GM19372 (cell line): Measurements from ENCODE around the gene SPACA9.

ENCODE experiments used
- ATAC-seq: cut with Tn5 transposase; IDR thresholded peaks from one replicate; pipeline ENCODE4 v1.9.1; 2021; ENCODE audit warnings: mild to moderate bottlenecking, low read depth, moderate library complexity; ENCODE audit not compliant: unreplicated experiment

Gene SPACA9

DNA sequence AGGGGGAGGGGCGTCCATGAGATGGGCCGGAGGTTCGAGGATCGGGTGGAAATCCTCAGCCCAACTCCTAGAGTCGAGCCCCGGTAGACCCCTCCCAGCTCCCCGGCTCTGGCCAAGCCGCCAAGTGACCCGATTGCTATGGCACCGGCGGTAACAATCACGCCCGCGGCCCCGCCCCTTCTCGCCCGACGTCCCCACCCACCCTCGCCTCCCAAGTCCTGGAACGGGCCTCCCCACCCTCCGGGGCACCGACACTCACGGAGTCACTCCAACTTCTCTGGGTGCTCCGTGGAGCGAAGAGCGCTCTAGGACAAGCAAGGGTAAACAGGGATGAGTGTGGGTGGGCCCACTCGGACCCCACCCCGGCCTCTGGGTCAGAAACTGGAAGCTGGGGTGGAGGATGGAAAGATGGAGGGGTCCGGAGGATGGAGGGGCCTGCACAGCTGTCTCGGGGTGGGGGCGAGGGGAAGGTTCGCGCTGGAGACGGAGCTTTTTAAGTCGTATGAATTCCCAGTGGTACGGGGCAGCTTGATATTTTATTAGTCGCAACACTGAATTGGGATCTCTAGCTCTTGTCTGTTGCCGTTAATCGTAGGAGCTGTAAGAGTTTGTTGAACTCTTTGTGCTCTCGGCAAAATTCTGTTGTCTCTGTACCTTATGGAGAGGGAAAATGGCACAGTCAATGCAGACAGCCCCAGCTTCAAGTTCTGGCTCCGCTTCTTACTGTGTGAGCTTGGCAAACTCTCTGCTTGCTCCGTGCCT lies at the start of gene SPACA9:
Gene SPACA9 (plus strand): TSS at position 204 of the 762 bp plus-strand sequence. CDS start 5,050 bp downstream, outside the sequence.
- ATAC-seq, result no peak

DNA sequence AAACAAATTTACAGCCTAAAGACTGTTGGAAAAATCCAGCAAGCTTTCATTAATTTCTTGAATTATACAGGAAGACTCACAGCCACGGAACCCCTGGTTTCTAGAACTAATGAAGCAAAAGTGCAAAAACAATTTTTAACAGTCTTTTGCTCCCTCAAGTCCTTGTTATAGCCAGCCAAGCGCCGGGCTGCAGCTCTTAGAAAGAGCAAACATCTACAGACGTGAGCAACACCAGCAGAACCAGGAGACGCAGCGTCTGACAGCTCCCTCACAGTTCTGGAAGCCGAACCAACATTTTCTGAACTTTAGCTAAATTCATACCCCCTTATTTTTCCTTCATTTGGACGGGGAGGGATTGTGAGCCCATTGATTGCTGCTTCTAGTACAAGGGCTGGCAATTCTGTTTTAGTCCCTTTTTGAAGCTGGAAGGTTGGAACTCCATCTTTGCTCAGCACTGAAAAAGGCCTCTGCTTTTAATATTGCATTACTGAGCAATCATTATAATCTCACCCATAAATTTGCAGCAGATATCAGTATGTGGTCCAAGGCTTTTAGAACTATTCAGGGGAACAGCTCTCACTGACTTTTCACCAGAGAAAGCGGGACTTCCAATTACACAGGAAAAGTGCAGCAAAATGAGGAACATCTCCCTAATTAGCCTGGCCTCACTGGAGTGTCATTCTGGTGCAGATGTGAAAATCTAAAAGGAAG lies 46.4 kb upstream of the SPACA9 start:
- no peak for ATAC-seq

GRCh38 chr9:132833550-132834121 lies 45.1 kb upstream of the SPACA9 start:
- ATAC-seq, result no peak

- no peak for ATAC-seq
Observed at GRCh38 chr9:132834343-132834742, 44.4 kb upstream of the SPACA9 start.

- no peak for ATAC-seq
Observed at GRCh38 chr9:132837501-132838286, 41.0 kb upstream of the SPACA9 start.

GRCh38 chr9:132838291-132838690 lies 40.4 kb upstream of the SPACA9 start:
- ATAC-seq, result no peak

DNA sequence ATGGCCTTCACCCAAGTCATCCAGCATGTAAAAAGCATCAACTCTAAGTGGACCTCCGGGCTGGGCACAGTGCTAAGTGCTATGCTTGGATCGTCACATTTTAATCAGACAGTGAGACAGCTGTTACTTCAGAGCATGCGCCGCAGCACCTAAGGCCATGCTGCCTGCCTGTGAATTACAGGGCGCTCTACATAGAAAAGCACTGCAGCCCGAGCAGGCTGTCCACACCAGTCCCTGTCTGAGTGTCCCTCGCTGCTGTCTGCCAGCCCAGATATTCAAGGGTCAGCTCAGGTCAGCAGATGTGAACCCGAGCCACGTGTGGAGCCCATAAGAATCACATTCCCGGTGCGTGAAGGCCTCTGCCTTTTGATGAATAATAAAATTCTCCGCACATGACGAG lies 37.7 kb upstream of the SPACA9 start:
- ATAC-seq, result no peak

DNA sequence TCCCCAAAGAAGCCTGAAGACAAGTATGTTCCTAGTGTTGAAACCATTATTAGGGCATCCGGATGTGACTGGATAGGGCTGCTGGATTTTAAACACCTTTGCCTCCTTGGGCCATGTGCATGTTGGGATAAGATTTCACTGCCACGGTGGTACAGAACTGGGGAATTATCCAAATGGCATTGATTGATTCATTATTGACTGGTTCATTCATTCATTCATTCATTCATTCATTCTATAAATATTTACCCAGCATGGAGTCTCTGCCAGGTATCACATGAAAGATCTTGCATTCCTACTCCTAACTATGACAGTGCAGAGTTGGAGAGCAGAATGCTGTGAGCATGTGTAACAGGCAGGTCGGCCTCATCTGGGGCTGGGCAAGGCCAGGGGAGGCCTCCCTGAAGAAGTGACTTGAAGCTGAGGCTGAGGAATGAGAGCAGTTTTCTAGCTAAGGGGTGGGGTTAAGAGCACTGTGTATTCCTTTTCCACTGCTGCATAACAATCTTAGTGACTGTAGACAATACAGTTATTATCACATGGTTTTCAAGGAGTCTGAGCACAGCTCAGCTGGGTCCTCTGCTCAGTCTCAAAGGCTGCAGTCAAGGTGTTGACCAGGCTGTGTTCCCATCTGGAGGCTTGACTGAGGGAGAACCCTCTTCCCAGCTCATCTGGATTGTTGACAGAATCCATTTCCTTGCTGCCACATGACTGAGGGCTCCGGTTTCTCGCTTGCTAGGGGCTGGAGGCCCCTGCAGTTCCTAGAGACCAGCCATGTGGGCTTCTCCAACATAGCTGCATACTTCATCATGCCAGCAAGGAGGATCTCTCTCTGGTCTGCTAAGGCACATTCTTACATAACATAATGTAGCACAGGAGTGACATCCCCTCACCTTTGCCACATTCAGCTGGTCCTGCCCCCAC lies 36.3 kb upstream of the SPACA9 start:
- no peak for ATAC-seq

GRCh38 chr9:132846109-132846917 lies 32.4 kb upstream of the SPACA9 start:
- ATAC-seq, result no peak

DNA sequence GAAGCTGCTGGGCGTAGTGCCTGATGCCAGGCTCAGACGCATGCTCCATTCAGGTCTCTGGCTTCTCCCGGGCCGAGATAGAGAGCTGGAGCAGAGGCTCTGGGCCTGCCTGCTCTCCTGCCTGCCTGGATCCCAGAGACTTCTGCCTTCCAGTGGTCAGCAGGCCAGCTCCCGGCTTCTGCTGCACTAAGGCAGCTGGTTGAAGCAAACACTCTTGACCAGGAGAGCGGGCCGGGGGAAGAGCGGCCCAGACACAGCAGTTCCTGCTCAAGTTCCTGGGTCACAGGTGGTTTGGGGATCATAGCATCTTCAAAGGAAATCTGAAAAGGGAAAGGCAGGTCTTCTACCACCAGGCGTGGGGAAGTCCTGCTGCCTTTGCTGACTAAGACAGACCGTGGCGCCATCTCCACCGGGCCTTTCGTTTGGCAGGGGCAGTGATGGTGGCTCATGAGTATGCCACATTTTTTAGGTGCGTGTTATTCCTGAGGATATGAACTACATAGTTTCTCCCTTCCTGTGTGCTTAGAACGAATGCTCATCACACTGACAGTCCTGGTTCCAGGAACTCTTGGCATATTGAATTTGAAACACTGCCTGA lies 31.7 kb upstream of the SPACA9 start:
- no peak for ATAC-seq

DNA sequence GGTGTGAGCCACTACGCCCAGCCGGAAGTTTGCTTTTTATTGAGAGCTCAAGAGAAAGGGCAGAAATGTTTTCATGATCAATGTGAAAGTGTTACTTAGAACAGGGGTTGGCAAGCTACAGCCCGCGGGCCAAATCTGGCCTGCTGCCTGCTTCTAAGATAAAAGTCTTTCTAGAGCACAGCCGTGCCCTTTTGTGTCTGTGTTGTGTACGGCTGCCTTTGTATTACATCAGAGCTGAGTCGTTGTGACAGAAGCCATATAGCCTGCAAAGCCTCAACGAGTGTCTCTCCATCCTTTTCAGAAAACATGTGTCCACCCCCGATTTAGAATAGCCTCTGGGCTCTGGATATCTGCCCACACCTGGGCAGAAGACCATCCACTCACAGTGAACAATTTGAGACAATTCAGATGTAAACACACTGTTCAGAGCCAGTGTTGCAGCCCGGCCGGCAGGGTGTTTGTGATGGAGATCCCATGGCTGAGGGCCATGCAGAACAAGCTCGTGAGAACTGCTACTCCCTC lies 29.5 kb upstream of the SPACA9 start:
- ATAC-seq, result no peak

DNA sequence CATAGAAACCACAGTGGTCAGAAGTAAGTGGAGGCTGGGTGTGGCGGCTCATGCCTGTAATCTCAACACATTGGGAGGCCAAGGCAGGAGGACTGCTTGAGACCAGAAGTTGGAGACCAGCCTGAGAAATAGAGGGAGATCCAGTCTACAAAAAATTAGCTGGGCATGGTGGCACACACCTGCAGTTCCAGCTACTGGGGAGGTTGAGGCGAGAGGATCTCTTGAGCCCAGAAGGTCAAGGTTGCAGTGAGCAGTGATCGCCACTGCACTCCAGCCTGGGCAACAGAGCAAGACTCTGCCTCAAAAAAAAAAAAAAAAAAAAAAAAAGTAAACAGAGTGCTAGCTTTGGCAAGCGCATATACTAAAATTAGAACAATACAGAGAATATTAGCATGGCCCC lies 25.2 kb upstream of the SPACA9 start:
- ATAC-seq, result no peak

GRCh38 chr9:132854832-132855231 lies 23.9 kb upstream of the SPACA9 start:
- no peak for ATAC-seq

GRCh38 chr9:132855904-132856303 lies 22.8 kb upstream of the SPACA9 start:
- ATAC-seq, result no peak

DNA sequence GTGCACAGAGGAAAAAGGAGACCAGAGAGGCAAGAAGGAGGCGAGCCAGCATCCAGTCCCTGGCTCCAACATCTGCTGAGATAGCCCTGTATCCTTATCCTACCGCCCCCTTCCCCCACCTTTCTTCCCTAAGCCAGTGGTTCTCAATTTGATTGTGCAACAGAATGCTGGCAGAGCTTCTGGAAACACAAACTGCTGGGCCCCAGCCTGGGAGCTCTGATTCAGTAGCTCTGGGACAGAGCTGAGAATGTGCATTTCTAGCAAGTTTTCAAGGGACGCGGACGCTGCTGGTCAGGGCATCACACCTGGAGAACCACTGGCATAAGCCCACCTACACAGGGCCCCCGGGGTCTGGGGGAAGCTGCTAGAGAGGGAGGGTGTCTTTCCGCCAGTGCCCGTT lies 21.7 kb upstream of the SPACA9 start:
- ATAC-seq, result no peak

GRCh38 chr9:132857616-132858342 lies 20.9 kb upstream of the SPACA9 start:
- ATAC-seq, result no peak

DNA sequence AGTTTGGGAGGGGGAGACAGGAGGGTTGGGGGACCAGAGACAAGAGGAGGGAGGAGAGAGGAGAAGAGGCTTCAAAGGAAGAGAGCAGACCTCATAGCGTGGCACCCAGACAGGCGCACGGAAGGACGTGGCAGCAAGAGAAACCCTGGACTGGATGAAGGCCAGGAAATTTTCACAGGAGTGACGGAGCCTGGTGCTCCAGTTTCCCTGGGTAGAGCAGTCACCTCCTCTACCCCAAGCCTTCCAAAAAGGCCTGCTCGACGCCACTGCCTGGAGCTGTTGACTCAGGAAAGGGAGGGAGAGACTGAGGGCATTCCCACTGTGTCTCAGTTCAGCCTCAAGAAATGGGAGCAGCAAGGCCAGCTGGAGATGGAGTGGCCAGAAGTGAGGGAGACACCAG lies 19.9 kb upstream of the SPACA9 start:
- ATAC-seq, result no peak

DNA sequence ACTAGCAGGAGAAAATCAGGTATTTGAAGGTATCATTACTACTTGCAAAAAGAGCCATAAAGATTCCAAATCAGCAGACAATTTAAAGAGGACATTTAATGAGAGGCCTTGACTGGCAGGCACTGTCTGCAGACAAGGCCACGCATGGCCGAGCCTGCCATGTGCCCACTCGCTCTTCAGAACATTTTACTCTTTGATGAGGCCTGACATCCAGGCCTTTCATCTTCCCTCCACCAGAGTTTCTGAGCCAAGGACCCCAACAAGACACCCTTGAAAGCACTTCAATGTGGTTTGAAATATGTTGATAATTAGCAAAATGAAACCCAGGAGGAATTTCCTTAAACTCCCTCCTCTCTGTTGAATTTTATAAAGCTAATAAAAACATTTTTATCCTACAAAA lies 17.0 kb upstream of the SPACA9 start:
- ATAC-seq, result no peak
